Stimulated activated memory B cell treated with anti-CD40 and anti-IgM and Interleukin-4, amounts not matched to agents 10 μg/mL and 1 μg/mL and 100 μg/mL, for 72 hours (primary cell): ENCODE data around the gene ZP1.

Experiments
- ATAC-seq: fragments of 150-1000 bp; cut with Tn5 transposase; 2 replicates; pipeline ENCODE4 v1.10.0; 2021
- H3K27ac Mint-ChIP-seq: one replicate; pipeline ENCODE4 v1.8.0; 2022; ENCODE audit warnings: mild to moderate bottlenecking, mixed read lengths
- H3K27me3 Mint-ChIP-seq: one replicate; pipeline ENCODE4 v1.8.0; 2022; ENCODE audit warnings: mixed read lengths
- H3K36me3 Mint-ChIP-seq: one replicate; pipeline ENCODE4 v1.8.0; 2022; ENCODE audit warnings: mixed read lengths
- H3K4me1 Mint-ChIP-seq: one replicate; pipeline ENCODE4 v1.8.0; 2022; ENCODE audit warnings: mixed read lengths
- H3K4me3 Mint-ChIP-seq: one replicate; pipeline ENCODE4 v1.8.0; 2022; ENCODE audit warnings: mild to moderate bottlenecking, moderate library complexity, mixed read lengths
- H3K9me3 Mint-ChIP-seq: one replicate; pipeline ENCODE4 v1.8.0; 2022; ENCODE audit warnings: mixed read lengths

Gene ZP1

DNA sequence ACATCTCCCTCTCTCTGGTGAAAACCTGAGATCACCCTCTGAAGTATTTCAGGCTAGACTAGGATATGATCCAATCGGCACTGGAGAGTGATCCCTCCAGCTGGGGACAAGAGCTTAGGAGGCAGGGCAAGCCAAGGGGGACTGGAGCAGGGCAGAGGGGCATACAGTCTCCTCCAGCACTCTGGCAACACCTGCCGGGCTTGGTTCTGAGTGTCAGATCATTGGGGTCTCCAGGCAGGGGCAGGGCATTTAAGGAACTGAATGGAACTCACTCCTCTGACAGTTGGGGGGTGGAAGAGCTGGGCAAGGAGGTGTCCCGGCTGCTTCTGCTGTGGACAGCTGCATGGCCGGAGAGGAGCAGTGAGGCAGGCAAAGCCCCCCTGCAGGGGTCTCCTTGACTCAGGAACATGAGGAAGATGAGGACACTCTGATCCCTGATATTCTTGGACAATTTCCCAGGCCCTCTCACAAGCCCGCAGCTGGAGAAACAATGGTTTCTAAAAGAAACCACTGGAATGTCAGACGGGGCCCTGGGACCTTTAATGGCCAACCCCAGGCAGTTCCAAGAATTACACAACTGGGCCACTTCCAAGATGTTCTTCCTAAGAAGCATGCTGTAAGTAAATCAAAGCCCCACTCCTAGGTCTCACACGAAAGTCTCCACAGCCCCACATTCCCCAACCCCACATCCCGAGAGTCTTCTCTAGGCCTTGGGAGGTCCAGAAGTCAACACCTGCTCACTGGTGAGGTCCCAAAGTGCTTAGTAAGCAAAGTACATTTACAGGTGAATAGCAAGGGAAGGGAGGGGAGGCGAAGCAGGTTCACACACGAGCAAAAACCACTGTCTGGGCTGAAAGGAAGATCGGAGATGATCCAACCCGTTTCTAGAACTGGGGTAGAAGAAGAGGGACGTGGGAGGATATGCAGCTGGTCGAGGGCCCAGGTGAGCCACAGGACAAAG is 26.6 kb upstream of the ZP1 start:
- peak overlapping the region; percentile 66 for H3K4me3 Mint-ChIP-seq
- no peak for ATAC-seq
- peaks cover 44% of the 10 kb centered on the region for H3K4me1 Mint-ChIP-seq
- H3K36me3 Mint-ChIP-seq, result peaks cover 9% of the 10 kb centered on the region
- H3K9me3 Mint-ChIP-seq, result no peaks in the 10 kb centered on the region
- H3K27ac Mint-ChIP-seq, result peak overlapping the region; percentile 86
- H3K27me3 Mint-ChIP-seq, result no peaks in the 10 kb centered on the region

DNA sequence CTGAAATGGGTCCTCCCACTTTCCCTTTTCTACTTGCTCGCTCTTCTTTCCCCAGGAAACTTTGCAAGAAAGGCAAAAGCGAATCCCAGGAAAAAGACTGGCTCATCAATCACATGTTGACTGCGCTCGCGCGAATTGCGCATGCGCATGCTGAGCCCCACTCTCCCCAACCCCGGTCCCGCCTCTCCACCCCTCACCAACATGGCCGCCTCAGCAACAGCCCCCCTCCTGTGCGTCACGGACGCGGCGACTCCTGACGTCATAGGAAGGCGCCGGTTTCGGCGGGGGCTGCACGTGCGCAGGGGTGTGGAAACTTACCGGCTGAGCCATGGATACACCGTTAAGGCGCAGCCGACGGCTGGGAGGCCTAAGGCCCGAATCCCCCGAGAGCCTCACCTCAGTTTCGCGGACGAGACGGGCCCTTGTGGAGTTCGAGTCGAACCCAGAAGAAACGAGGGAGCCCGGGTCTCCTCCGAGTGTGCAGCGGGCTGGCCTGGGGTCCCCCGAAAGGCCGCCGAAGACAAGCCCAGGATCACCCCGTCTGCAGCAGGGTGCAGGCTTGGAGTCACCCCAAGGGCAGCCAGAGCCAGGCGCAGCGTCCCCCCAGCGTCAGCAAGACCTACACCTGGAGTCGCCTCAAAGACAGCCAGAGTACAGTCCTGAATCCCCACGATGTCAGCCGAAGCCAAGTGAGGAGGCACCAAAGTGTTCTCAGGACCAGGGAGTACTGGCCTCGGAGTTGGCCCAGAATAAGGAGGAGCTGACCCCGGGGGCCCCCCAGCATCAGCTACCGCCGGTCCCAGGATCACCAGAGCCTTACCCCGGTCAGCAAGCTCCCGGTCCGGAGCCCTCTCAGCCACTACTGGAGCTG is 25.3 kb upstream of the ZP1 start, which contains the start of gene CCDC86:
Gene CCDC86 (plus strand): TSS at position 317 of the 871 bp plus-strand sequence. CDS start 12 bp downstream, at position 329.
- Mint-ChIP-seq H3K27me3 (no peaks in the 10 kb centered on the region), H3K36me3 (peaks cover 9% of the 10 kb centered on the region), H3K4me3 (peak within 1 kb of the TSS; percentile 90), H3K27ac (peak within 1 kb of the TSS; percentile 86), H3K9me3 (no peaks in the 10 kb centered on the region), H3K4me1 (peaks cover 44% of the 10 kb centered on the region)
- peak; percentile 94 for ATAC-seq

DNA sequence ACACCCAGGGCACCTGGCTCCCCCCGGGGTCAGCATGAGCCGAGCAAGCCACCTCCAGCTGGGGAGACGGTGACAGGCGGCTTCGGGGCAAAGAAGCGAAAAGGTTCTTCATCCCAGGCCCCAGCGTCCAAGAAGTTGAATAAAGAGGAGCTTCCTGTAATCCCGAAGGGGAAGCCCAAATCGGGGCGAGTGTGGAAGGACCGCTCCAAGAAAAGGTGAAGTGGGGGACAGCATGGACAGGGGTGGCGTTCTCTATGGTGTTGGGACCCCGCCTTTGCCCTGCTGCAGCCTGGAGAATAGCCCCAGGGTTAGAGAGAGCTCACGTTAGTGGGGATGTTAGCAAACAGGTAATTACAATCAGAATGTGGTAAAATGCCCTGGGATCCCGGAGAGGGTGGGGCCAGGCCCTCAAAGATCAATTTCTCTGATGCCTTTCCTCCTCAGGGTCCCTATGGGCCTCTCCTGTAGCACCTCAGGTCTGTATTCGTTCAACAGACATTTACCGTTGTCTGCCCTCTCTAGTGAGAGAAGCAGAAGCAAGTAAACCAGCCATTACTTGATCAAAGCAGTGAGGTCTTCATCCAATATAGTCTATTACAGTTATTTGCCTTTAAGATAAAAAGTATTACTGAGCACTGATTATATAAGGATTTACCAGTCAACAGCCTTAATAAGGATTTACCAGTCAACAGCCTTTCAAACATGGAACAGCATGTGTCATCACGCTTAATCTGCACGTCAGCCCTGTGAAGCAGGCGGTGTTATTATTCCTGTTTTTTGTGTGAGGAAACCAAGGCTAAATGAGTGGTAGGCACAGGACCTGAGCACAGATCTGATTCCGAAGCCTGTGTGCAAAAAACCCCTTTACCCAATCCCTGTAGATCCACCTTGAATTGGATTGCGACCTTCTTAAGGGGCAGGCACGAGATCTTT is 24.4 kb upstream of the ZP1 start:
- no peaks in the 10 kb centered on the region for H3K27me3 Mint-ChIP-seq
- peak overlapping the region; percentile 90 for H3K4me3 Mint-ChIP-seq
- peaks cover 14% of the 10 kb centered on the region for H3K36me3 Mint-ChIP-seq
- peaks cover 44% of the 10 kb centered on the region for H3K4me1 Mint-ChIP-seq
- H3K27ac Mint-ChIP-seq, result peak overlapping the region; percentile 86
- no peaks in the 10 kb centered on the region for H3K9me3 Mint-ChIP-seq
- ATAC-seq, result no peak

DNA sequence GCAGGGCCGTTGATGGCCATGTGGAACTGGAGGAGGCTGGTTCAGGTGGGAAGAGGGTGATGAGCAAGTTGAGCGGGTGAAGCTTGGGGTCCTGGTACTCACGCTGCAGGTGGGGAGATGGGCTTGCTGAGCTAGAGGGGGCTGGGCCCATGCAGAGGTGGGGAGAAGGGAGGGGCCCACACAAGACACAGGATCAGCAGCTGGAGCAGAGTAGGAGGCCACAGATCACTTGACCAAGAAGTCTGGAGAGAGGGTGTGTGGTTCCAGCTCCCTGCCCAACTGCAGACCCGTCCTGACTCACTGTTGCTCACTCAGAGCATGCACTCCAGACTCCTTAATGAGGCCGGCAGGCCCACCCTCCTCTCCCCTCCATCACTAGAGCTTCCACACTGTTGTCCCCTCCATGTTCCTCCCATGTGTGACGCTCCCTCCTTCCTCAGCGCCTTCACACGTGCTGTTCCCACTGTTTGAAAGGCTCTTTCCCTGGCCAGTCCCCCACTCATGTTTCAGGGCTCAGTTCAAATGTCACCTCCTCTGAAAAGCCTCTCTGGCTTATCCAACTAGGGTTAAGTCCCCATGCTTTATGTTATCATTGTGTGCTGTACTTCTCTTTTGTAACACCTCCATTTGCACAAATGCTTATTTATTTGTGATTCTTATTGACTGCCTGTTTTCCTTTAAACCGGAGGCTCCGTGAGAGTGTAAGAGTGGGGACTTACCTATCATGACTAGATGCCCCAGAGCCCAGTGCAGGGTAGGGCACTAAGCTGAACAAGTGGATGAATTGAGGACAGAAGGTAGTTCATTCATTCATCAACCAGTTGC is 23.1 kb upstream of the ZP1 start:
- no peak for ATAC-seq
- peak overlapping the region; percentile 90 for H3K4me3 Mint-ChIP-seq
- H3K27me3 Mint-ChIP-seq, result no peaks in the 10 kb centered on the region

DNA sequence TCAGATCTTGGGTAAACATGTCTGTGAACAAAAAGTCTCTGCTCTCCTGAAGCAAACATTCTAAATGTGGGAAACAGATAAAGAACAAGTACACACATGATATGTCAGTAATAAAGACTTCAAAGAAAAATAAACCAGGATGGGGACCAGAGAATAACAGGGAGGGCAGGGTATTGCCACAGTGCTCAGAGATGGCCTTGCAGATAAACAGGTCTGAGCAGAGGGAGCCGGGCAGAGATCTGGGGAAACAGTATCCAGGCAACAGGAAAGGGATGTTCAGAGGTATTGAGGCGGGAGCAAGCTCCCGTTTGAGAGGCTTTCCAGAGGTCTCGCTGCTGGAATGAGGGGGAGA is 22.5 kb upstream of the ZP1 start:
- no peaks in the 10 kb centered on the region for H3K27me3 Mint-ChIP-seq
- peak overlapping the region; percentile 86 for H3K27ac Mint-ChIP-seq
- peaks cover 44% of the 10 kb centered on the region for H3K4me1 Mint-ChIP-seq
- no peaks in the 10 kb centered on the region for H3K9me3 Mint-ChIP-seq
- peaks cover 30% of the 10 kb centered on the region for H3K36me3 Mint-ChIP-seq
- ATAC-seq, result no peak
- peak overlapping the region; percentile 14 for H3K4me3 Mint-ChIP-seq

More for the DNA sequence above, 23.1 kb upstream of the ZP1 start:
- no peaks in the 10 kb centered on the region for H3K9me3 Mint-ChIP-seq
- H3K36me3 Mint-ChIP-seq, result peaks cover 24% of the 10 kb centered on the region
- H3K27ac Mint-ChIP-seq, result peak overlapping the region; percentile 86
- peaks cover 44% of the 10 kb centered on the region for H3K4me1 Mint-ChIP-seq

DNA sequence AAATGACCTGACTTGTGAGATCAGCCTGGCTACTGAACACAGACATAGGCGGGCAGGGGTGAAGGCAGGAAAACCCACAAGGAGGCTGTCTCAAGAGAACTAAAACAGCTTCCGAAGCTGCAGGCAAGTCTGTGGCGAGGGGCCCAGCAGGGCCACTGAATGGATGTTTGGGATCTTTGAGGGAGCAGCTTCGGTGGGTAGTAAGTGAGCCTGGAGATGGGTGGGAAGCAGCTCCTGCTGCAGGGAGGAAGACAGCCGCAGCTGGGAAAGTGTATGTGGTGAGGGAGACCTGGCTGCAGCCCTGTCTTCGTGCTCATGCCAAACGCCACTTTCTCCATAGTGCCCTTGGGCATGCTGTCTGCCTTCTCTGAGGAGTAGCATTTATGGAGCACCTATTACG is 22.0 kb upstream of the ZP1 start:
- Mint-ChIP-seq H3K36me3 (peaks cover 35% of the 10 kb centered on the region), H3K27me3 (no peaks in the 10 kb centered on the region), H3K4me1 (peaks cover 44% of the 10 kb centered on the region), H3K9me3 (no peaks in the 10 kb centered on the region), H3K4me3 (no peak overlapping the region), H3K27ac (peak overlapping the region; percentile 86)
- no peak for ATAC-seq

DNA sequence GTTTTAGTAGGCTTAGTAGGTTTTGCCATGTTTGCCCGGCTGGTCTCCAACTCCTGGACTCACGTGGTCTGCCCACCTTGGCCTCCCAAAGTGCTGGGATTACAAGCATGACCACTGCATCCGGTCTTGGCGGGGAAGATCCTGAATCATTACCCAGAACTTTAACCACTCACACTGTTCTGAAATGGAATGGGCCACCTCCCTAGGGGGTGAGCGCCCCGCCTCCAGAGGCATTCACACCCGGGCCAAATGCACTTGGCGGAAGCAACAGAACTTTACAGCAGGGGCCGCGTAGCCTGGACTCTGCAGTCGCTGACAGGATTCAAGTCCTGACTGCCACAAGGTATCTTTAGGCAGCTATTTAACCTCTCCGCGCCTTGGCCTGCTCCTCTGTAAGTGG is 20.1 kb upstream of the ZP1 start:
- Mint-ChIP-seq H3K36me3 (peaks cover 54% of the 10 kb centered on the region), H3K27me3 (no peaks in the 10 kb centered on the region), H3K4me3 (no peak overlapping the region), H3K4me1 (peaks cover 32% of the 10 kb centered on the region), H3K9me3 (no peaks in the 10 kb centered on the region), H3K27ac (no peak overlapping the region)
- no peak for ATAC-seq

DNA sequence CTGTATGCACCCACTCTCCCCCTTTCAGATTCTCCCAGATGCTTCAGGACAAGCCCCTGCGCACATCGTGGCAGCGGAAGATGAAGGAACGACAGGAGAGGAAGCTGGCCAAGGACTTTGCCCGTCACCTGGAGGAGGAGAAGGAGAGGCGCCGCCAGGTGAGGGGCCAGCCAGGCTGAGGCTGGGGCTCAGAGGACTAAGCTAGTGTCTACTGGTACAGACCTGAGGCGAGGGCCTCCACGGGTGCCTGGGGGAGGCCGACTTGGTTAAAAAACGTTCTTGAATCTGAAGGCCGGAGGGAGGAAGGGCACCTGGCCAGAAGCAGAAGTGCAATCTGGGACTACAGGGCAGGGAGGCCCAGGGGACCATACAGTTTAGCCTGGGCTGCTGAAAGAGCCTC is 19.4 kb upstream of the ZP1 start:
- H3K36me3 Mint-ChIP-seq, result peaks cover 55% of the 10 kb centered on the region
- H3K27ac Mint-ChIP-seq, result no peak overlapping the region
- no peaks in the 10 kb centered on the region for H3K27me3 Mint-ChIP-seq

DNA sequence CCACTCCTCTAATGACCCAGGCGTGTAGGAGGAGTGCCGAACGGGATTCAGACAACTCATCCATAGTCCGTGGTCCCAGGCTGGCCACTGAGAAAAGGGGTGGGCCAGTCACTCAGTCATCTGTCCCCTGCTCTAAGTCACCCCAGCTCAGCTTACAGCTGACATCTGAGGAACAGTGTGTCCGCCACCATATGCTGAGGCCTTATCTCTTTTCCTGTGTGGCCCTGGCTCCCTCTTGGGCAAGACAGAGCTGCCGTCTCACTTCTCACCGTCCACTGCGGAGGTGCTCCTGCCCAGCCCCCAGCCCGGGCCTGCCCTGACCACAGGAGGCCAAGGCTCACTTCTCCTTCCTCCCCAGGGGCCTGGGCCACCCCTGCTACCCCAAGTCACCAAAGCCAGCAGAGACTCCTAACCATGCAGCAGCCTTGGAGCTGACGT is 18.6 kb upstream of the ZP1 start:
- Mint-ChIP-seq H3K9me3 (no peaks in the 10 kb centered on the region), H3K4me3 (no peak overlapping the region), H3K27ac (no peak overlapping the region), H3K36me3 (peaks cover 63% of the 10 kb centered on the region), H3K27me3 (no peaks in the 10 kb centered on the region), H3K4me1 (peaks cover 19% of the 10 kb centered on the region)
- no peak for ATAC-seq

More for the DNA sequence above, 19.4 kb upstream of the ZP1 start:
- no peak overlapping the region for H3K4me3 Mint-ChIP-seq
- no peak for ATAC-seq
- H3K4me1 Mint-ChIP-seq, result peaks cover 26% of the 10 kb centered on the region
- no peaks in the 10 kb centered on the region for H3K9me3 Mint-ChIP-seq

DNA sequence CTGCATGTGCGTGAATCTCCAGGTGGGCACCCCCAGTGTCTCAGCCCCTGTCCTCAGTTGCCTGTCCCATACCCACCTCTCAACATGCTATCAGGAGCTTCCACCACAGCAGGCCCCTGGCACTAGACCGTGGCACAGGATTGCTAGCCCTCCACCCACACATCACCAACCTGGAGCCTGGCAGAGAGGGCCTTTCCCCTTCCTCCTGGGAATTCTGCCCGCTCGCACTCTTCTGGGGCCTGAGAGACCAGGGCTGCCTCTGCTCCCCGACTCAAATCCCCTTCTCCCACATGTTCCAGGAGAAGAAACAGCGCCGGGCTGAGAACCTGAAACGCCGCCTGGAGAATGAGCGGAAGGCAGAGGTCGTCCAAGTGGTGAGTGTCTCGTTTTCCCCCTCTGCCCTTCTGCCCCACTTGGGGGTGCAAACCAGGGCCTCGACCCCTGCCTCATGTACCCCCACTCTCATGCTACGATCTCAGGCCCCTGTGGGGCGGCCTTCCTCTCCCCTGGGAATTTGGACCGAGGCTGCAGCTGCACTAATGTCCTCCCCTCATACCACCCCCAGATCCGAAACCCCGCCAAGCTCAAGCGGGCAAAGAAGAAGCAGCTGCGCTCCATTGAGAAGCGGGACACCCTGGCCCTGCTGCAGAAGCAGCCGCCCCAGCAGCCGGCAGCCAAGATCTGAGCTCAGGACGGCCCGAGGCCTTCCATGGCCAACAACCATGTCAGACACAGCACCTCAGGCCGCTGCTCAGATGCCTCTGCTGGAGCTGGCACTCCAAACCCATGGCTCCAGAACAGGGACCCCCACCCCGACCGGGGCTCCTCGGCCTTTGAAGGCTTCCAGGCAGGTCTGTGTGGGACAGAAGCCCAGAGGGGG is 17.5 kb upstream of the ZP1 start:
- Mint-ChIP-seq H3K27ac (no peak overlapping the region), H3K9me3 (no peaks in the 10 kb centered on the region), H3K27me3 (no peaks in the 10 kb centered on the region), H3K4me3 (no peak overlapping the region), H3K36me3 (peaks cover 59% of the 10 kb centered on the region), H3K4me1 (peaks cover 7% of the 10 kb centered on the region)
- ATAC-seq, result no peak

DNA sequence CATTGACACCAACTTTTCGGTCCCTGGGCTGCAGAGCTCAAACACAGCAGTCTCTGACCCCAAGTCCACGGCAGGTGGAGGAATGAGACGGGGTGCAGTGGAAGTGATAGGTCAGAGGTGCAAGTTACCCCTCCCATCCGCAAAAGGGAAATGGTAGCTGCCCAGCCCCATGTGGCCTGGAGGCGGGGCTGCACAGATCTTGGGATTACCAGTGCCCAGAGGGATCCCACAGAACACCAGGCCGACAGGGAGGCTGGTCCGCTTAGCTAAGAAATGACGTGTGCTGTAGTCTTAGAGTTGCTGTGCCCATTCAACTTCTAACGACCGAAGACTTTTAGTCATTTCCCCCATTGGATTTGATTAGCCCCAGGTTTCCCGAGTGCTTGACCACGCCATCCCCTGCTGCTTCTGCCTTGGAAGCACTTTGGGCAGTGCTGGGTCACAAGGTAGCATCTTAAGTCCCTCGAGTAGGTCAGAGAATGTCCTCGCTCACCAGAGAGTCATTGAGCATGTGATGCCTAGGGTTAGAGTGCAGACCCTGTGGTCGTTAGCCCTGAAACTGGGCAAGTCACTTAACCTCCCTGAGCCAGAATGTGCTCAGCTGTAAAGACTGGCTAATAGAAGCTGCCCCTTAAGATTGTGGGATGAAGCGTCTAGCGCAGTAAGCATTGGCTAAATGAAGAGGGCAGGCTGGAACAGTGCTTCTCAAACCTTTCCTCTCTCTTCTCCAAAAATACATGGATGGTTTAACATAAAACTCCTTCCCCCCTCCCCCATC is 15.8 kb upstream of the ZP1 start:
- Mint-ChIP-seq H3K27me3 (no peaks in the 10 kb centered on the region), H3K36me3 (peaks cover 54% of the 10 kb centered on the region), H3K4me1 (no peaks in the 10 kb centered on the region), H3K27ac (no peak overlapping the region), H3K9me3 (no peaks in the 10 kb centered on the region), H3K4me3 (no peak overlapping the region)
- no peak for ATAC-seq

DNA sequence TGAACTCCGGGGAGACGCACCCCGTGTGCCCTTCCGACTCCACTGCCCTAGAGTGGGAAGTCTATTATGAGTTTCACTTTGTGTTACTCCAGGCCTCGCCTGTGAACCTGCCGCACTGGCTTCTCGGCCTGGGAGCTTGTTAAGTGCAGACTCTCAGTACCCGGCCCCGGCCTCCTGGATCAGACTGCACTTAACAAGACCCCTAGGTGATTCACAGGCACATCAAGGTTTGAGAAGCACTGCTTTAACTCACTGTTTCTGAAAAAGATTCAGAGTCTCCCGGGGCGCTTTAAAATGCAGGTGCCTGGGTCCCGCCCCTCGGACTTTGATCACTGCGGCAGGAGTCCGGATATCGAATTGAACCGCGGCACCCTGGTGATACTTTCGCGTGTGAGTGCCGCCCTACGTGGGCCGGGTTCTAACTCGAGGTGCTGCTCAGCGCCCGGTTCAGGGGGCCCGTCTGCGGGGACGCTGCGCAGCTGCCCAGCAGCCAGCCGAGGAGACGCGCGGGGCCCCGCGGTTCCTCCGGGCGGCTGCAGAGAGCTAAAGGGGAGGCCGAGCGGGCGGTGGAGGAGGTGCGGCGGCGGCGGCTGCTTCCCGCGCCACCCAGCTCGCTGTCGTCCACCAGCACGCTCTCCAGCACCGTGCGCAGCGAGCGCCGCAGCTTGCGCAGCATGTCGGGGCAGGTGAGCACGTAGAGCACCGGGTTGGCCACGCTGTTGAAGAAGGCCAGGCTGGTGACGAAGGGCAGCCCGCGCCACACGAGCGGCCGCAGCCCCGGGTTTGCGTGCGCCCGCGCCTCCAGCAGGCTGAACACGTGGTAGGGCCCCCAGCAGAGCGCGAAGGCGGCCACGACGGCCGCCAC is 15.0 kb upstream of the ZP1 start:
- no peak overlapping the region for H3K4me3 Mint-ChIP-seq
- H3K27ac Mint-ChIP-seq, result no peak overlapping the region
- no peaks in the 10 kb centered on the region for H3K9me3 Mint-ChIP-seq
- H3K36me3 Mint-ChIP-seq, result peaks cover 54% of the 10 kb centered on the region
- no peak for ATAC-seq
- no peaks in the 10 kb centered on the region for H3K4me1 Mint-ChIP-seq
- H3K27me3 Mint-ChIP-seq, result no peaks in the 10 kb centered on the region
